Duodenal mucosa (tissue), 2 donors: ENCODE data around the gene NFIC.

Source experiments
- H3K27ac ChIP-seq: one replicate; pipeline ENCODE4 v1.7.0; 2013; ENCODE audit warnings: low read depth, low read length
- H3K27me3 ChIP-seq, 2 donors: one replicate each; pipeline ENCODE4 v1.7.0; 2013; ENCODE audit warnings: low read length in 2 of 2, control low read depth in 1 of 2; ENCODE audit not compliant: insufficient read depth in 2 of 2, control insufficient read depth in 1 of 2
- H3K36me3 ChIP-seq, 2 donors: one replicate each; pipeline ENCODE4 v1.7.0; 2013; ENCODE audit warnings: low read length in 2 of 2, control low read depth in 1 of 2; ENCODE audit not compliant: insufficient read depth in 2 of 2, control insufficient read depth in 1 of 2
- H3K4me1 ChIP-seq, 2 donors: one replicate each; pipeline ENCODE4 v1.7.0; 2013; ENCODE audit warnings: low read length in 2 of 2, control low read depth in 1 of 2; ENCODE audit not compliant: insufficient read depth in 2 of 2, control insufficient read depth in 1 of 2
- H3K4me3 ChIP-seq, 2 donors: one replicate each; pipeline ENCODE4 v1.7.0; 2013; ENCODE audit warnings: low read length in 2 of 2, low read depth in 1 of 2
- H3K9ac ChIP-seq, 2 donors: one replicate each; pipeline ENCODE4 v1.7.0; 2013; ENCODE audit warnings: low read length in 2 of 2, low read depth in 1 of 2
- H3K9me3 ChIP-seq, 2 donors: one replicate each; pipeline ENCODE4 v1.7.0; 2013; ENCODE audit warnings: low read length in 2 of 2, control low read depth in 1 of 2; ENCODE audit not compliant: control insufficient read depth in 1 of 2

The NFIC gene

DNA sequence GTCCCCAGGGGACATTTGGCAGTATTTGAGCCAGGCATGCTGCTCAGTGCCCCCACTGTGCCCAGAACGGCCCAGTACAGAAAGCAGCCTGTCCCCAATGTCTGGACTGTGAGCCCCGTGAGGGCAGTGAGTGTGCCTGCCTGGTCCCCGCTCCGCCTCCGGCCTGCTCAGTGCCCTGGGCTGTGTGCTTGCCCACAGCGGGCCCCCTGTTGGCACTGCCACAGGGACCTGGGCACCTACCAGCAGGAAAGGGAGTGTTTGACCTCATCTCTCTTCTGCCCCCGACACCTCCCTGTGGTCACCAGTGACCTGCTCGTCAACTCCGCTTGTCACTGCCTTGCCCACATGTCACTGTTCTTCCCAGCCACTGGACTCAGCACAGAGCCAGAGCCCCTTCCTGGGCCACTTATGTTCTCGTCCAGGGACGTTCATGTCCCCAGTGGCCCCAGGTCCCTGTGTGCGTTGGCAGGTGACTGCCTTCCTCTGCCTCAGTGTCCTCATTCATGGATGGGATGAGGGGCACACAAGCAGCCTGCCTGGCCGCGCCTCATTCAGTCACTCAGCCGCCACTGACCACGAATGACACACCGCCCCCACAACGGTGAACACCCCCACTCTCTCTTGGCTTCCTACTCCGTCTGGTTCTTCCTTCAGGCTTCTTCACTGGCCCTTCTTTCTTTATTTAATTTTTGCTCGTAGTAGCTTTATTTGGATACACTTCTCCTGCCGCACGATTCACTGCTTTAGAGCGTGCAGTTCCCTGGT, 142.6 kb downstream of the NFIC start:
- H3K4me3 ChIP-seq = no peak overlapping the region
- no peaks in the 10 kb centered on the region for H3K27me3 ChIP-seq
- H3K27ac ChIP-seq = no peak overlapping the region
- no peaks in the 10 kb centered on the region for H3K9me3 ChIP-seq
- peaks cover 8 to 31% of the 10 kb centered on the region in 2 donors for H3K36me3 ChIP-seq
- H3K4me1 ChIP-seq = peaks cover 14 to 24% of the 10 kb centered on the region in 2 donors
- peak overlapping the region in 1 of 2 donors; percentile 43 for H3K9ac ChIP-seq

DNA sequence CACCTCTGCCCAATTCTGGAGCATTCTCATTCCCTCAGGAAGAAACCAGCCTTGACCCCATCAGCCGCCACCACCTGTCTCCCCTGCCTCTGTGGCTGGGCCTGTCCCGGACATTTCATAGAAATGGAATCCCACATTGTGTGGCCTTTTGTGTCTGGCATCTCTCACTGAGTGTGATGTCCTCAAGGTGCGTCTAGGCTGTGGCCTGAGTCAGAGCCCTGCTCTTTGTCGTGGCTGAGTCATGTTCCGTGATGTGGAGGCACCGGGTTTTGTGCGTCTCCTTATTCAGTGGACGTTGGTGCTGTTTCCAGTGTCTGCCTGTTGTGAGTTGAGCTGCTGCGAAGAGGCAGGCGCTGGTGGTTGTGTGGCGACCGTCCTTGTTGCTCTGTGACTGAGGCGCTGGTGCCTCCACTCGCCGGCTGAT, 143.2 kb downstream of the NFIC start:
- H3K27ac ChIP-seq = no peak overlapping the region
- no peak overlapping the region for H3K4me3 ChIP-seq
- no peak overlapping the region for H3K9ac ChIP-seq
- no peaks in the 10 kb centered on the region for H3K27me3 ChIP-seq
- no peaks in the 10 kb centered on the region for H3K9me3 ChIP-seq
- peaks cover 14 to 24% of the 10 kb centered on the region in 2 donors for H3K4me1 ChIP-seq
- peaks cover 8 to 33% of the 10 kb centered on the region in 2 donors for H3K36me3 ChIP-seq

DNA sequence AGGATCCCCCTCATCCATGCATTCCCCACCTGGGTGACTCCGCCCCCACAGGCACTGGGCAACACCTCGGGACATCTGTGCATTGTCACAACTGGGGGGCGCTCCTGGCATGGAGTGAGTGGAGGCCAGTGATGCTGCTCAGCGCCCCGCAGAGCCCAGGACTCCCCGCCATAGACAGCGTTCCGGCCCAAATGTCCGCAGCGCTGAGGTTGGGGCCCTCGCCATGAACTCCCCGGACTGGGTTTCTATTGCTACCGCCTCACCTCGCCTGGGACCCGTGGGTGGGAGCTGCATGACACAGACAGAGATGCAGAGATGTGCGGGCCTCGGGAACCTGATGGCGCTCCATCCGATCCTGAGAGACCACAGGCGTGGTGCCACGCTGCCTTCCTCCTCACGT, 144.3 kb downstream of the NFIC start:
- Histone ChIP-seq H3K9ac (no peak overlapping the region), H3K4me1 (peaks cover 14 to 15% of the 10 kb centered on the region in 2 donors), H3K4me3 (no peak overlapping the region), H3K27ac (no peak overlapping the region), H3K9me3 (no peaks in the 10 kb centered on the region), H3K27me3 (no peaks in the 10 kb centered on the region), H3K36me3 (peaks cover 8 to 33% of the 10 kb centered on the region in 2 donors)

DNA sequence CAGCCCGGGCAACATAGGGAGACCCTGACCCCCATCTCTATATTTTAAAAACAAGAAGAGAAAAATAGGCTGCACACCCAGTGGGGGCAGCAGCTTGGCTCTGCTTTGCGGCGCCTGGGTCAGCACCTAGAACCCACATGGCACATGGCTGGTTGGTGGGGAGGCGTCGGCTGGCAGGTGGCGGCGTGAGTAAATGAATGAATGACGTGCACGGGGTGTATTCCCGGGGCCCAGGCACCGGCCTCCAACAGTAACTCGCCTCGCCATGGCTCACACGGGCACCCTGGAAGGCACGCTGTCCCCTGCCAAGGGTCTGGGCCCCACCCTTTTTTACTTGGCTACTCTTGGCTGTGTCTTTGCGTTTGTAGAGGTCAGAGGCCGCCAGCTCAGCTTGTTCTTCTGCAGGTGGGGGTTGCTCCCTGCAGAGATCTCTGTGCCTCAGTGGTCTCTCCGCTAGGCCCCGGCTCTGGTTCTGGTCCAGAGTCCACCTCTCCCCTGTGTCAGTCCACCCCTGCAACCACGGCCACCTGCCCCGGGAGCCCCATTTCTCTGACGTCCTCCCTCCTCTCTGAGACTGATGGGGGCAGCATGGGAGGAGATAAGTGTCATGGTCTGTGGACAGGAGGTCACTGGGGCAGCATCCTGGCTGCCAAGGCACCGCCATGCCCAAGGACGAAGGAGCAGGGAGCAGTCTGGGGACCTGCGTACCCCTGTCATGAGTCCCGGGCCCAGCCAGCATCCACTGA, 145.3 kb downstream of the NFIC start:
- H3K27me3 ChIP-seq = no peaks in the 10 kb centered on the region
- peaks cover 18% of the 10 kb centered on the region in 2 donors for H3K4me1 ChIP-seq
- H3K9me3 ChIP-seq = no peaks in the 10 kb centered on the region
- no peak overlapping the region for H3K9ac ChIP-seq
- peaks cover 8 to 33% of the 10 kb centered on the region in 2 donors for H3K36me3 ChIP-seq
- no peak overlapping the region for H3K4me3 ChIP-seq
- no peak overlapping the region for H3K27ac ChIP-seq

DNA sequence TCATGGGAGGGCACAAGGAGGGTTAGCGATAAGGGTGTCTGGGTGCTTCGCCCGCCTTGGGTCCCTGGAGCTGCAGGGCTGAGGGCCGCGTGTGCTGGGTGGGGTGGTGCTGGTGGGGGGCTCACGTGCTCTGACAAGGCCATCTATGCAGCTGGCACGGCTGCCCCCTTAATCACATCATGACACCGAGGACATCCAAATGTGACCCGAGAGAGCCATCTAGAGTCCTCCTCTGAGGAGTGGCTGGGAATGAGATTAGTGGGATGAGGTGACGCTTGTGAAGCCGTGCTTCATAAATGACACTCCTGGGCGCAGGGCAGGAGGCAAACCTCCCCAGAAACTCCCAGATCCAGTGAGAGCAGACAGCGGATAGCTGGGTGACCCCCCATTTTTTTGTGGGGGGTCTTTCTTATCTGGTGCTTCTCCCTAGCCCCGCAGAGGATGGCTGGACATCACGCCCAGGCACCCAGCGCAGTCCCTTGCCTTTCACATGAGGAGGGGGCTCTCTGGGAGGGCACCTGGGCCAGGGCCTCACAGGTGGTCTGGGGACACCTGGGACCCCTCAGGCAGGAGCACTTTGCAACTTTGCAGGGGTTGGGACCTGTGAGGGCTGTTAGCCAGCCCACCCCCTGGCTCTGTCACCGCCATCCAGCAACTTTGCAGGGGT, 146.3 kb downstream of the NFIC start:
- Histone ChIP-seq H3K4me1 (peaks cover 14 to 15% of the 10 kb centered on the region in 2 donors), H3K4me3 (no peak overlapping the region), H3K9me3 (no peaks in the 10 kb centered on the region), H3K9ac (no peak overlapping the region), H3K36me3 (peaks cover 8 to 33% of the 10 kb centered on the region in 2 donors), H3K27me3 (no peaks in the 10 kb centered on the region), H3K27ac (no peak overlapping the region)

DNA sequence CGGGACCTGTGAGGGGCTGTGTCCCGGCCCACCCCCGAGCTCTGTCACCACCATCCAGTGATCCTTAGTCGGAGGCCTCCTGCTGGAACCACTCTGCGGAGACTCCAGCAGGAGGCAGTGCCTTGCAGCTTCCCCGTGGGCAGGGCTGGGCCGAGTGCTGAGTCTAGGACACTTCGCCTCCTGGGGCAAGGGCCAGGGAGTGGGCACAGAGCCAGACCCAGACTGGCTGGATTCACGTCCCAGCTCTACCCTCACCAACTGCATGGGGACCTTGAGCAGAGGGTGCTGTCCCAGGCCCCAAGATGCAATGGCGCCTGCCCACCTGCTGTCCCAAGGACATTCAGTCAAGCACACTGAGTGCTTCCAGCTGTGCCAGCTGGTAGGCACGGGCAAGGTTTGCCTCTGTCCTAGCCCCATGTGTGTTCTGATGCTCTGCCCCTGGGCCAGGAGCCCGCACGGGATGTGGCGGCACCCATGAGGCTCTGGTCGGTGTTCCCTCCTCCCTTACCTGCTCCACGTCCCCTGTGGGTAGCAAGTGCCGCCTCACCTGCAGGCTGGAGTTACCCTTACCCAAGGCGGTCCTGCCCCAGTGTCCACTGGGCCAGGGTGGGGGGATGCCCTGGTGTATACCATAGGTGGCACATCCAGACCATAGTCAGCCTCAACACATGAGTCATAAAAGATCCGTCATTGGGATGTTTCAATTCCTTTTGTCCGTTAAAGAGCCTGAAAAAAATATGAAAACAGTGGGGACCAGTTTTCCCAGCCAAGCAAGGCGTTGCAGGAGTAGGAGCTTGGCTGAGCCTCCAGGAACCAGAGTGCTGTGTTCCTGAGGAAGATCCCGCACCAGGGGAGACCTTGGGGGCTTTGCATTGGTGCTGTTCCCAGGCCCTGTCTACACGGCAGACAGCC, 147.1 kb downstream of the NFIC start:
- Histone ChIP-seq H3K36me3 (peaks cover 8 to 33% of the 10 kb centered on the region in 2 donors), H3K27ac (no peak overlapping the region), H3K4me1 (peaks cover 12 to 14% of the 10 kb centered on the region in 2 donors), H3K9me3 (no peaks in the 10 kb centered on the region), H3K9ac (no peak overlapping the region), H3K4me3 (no peak overlapping the region), H3K27me3 (no peaks in the 10 kb centered on the region)

DNA sequence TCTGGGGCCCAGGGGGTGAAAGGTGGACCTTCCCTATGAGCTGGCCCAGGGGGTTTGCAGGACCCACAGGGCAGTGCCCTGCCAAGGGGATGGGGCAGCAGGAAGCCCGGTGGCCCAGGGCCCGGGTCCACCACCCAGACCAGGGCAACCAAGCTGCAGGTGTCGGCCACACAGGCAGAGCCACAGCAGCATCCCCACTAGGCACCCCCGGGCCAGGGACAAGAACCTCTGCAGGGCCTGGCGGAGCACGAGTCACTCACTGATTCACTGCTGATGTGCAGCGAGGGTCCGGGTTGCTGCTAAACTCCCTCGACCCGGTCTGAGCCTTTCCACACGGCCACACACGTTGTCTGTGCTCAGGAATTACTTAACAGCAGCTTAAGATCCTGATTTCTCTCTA, 148.5 kb downstream of the NFIC start:
- H3K27ac ChIP-seq = no peak overlapping the region
- H3K9ac ChIP-seq = no peak overlapping the region
- H3K9me3 ChIP-seq = no peaks in the 10 kb centered on the region
- peaks cover 17 to 18% of the 10 kb centered on the region in 2 donors for H3K4me1 ChIP-seq
- peaks cover 7 to 33% of the 10 kb centered on the region in 2 donors for H3K36me3 ChIP-seq
- H3K27me3 ChIP-seq = no peaks in the 10 kb centered on the region
- H3K4me3 ChIP-seq = no peak overlapping the region

DNA sequence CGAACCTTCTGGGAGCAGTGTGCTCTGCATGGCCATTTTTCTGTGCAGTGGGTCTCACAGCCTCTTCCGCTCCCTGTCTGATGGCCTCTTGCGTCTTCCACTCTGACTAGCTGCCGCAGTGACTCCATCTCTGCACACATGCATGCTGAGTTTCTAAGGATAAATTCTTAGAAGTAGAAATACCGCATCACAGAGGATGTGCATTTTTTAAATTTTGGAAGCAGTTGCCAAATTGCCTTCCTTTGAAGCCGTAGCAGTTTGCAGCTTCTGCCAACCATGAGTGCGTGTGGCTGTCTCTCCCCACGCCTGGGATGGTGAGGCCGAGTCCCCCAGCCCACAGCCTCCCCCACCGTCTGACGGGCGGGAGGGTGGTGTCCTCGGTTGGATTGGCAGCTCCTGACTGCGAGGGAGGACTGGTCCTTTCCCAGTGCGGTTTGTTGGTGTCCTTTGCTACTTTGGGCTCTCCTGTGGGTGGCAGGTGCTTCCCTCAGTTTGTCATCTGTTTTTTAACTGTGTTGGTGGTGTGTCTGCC, 149.6 kb downstream of the NFIC start:
- H3K27ac ChIP-seq = no peak overlapping the region
- peaks cover 7 to 24% of the 10 kb centered on the region in 2 donors for H3K36me3 ChIP-seq
- no peaks in the 10 kb centered on the region for H3K9me3 ChIP-seq
- H3K9ac ChIP-seq = no peak overlapping the region
- H3K4me1 ChIP-seq = peaks cover 28% of the 10 kb centered on the region in 2 donors
- H3K4me3 ChIP-seq = no peak overlapping the region
- no peaks in the 10 kb centered on the region for H3K27me3 ChIP-seq

DNA sequence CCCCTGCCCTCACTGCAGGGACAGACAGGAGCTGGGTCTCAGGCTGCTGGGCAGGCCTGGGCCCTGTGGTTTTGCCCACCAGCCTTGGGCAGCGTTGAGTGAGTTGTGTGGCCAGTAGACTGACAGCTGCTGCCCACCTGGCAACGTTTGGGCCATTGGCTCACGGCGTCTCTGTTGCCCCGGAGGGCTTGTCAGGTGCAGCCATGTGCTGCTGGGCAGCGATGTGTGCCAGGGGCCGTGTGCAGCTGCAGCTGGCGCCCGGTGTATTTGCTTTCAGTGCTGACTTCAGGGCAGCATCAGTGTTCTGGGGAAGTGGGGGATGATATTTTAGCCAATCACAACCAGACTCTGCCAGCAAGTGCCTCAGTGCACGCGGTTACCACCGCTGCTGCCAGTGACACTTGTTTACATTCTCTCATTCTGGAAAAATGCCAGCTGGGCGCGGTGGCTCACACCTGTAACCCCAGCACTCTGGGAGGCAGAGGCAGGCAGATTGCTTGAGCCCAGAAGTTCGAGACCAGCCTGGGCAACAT, 150.4 kb downstream of the NFIC start:
- no peak overlapping the region for H3K27ac ChIP-seq
- H3K9me3 ChIP-seq = no peaks in the 10 kb centered on the region
- H3K4me1 ChIP-seq = peaks cover 27 to 31% of the 10 kb centered on the region in 2 donors
- no peak overlapping the region for H3K4me3 ChIP-seq
- H3K9ac ChIP-seq = no peak overlapping the region
- peaks cover 7 to 19% of the 10 kb centered on the region in 2 donors for H3K36me3 ChIP-seq
- no peaks in the 10 kb centered on the region for H3K27me3 ChIP-seq
